Measurements from ENCODE around the gene SERPINA5.

- TF ChIP-seq POLR2A (IDR thresholded peaks at IDR 0.05; ENCODE audit: control extremely low read depth in 1 of 2, low read depth in 2 of 2, low read length in 2 of 2), result no peak
- no peak for TF ChIP-seq KDM5A (IDR thresholded peaks at IDR 0.05; ENCODE audit: low read length)
- TF ChIP-seq CREB1 (IDR thresholded peaks at IDR 0.05), result no peak
- TF ChIP-seq, protein P1, sequence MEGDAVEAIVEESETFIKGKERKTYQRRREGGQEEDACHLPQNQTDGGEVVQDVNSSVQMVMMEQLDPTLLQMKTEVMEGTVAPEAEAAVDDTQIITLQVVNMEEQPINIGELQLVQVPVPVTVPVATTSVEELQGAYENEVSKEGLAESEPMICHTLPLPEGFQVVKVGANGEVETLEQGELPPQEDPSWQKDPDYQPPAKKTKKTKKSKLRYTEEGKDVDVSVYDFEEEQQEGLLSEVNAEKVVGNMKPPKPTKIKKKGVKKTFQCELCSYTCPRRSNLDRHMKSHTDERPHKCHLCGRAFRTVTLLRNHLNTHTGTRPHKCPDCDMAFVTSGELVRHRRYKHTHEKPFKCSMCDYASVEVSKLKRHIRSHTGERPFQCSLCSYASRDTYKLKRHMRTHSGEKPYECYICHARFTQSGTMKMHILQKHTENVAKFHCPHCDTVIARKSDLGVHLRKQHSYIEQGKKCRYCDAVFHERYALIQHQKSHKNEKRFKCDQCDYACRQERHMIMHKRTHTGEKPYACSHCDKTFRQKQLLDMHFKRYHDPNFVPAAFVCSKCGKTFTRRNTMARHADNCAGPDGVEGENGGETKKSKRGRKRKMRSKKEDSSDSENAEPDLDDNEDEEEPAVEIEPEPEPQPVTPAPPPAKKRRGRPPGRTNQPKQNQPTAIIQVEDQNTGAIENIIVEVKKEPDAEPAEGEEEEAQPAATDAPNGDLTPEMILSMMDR (IDR thresholded peaks at IDR 0.05; ENCODE audit: control extremely low read depth in 1 of 3, insufficient read depth in 1 of 3, low read depth in 1 of 3, low read length in 3 of 3), result no peak
- TF ChIP-seq EZH2 (IDR thresholded peaks at IDR 0.05; ENCODE audit: low read depth, low read length, severe bottlenecking), result no peak
- no peak for TF ChIP-seq KDM1A (IDR thresholded peaks at IDR 0.05; ENCODE audit: borderline replicate concordance, low read length)
Measured at GRCh38 chr14:94570002-94570400, 11.2 kb upstream of the SERPINA5 start.

Measured in H1 (cell line).